ENCODE measurements around the gene METRNL.

DNA sequence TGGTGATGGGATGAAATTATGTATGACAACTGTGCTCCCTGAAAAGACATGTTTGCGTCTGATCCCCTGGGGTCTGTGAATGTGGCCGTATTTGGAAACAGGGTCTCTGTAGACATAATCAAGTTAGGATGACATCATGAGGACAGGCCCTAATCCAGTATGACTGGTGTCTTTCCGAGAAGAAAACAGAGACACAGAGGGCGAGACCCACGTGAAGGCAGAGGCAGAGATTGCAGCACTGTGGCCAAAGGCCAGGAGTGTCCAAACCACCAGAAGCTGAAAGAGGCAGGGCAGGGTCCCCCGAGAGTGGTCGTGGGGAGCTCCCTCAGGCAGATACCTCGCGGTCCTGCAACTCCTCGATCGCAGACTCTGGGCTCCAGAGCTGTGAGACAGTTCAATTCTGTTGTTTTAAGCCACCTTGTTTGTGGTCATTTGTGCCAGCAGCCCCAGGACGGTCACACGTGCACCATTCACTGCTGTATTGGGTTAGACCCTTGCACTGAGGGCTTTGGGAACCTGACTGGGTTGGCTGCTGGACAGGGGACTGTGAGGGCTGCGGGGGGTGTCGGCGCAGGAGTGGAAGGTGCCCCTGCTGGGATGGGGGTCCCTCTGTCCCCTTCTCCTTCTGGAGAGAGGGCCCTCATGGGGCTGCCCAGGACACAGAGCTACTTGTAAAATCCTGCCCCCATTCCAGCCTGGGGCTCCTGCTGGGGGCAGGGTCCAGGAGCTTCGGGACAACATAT is 27.7 kb downstream of the METRNL start:
- TF ChIP-seq, protein P1, sequence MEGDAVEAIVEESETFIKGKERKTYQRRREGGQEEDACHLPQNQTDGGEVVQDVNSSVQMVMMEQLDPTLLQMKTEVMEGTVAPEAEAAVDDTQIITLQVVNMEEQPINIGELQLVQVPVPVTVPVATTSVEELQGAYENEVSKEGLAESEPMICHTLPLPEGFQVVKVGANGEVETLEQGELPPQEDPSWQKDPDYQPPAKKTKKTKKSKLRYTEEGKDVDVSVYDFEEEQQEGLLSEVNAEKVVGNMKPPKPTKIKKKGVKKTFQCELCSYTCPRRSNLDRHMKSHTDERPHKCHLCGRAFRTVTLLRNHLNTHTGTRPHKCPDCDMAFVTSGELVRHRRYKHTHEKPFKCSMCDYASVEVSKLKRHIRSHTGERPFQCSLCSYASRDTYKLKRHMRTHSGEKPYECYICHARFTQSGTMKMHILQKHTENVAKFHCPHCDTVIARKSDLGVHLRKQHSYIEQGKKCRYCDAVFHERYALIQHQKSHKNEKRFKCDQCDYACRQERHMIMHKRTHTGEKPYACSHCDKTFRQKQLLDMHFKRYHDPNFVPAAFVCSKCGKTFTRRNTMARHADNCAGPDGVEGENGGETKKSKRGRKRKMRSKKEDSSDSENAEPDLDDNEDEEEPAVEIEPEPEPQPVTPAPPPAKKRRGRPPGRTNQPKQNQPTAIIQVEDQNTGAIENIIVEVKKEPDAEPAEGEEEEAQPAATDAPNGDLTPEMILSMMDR (IDR thresholded peaks at IDR 0.05) = no peak
- TF ChIP-seq POLR2AphosphoS5 (IDR thresholded peaks at IDR 0.05; ENCODE audit: low read depth, low read length) (no peak), TCF7L2 (IDR thresholded peaks at IDR 0.05; ENCODE audit: low read depth, low read length) (no peak)
- TF ChIP-seq, protein P2, sequence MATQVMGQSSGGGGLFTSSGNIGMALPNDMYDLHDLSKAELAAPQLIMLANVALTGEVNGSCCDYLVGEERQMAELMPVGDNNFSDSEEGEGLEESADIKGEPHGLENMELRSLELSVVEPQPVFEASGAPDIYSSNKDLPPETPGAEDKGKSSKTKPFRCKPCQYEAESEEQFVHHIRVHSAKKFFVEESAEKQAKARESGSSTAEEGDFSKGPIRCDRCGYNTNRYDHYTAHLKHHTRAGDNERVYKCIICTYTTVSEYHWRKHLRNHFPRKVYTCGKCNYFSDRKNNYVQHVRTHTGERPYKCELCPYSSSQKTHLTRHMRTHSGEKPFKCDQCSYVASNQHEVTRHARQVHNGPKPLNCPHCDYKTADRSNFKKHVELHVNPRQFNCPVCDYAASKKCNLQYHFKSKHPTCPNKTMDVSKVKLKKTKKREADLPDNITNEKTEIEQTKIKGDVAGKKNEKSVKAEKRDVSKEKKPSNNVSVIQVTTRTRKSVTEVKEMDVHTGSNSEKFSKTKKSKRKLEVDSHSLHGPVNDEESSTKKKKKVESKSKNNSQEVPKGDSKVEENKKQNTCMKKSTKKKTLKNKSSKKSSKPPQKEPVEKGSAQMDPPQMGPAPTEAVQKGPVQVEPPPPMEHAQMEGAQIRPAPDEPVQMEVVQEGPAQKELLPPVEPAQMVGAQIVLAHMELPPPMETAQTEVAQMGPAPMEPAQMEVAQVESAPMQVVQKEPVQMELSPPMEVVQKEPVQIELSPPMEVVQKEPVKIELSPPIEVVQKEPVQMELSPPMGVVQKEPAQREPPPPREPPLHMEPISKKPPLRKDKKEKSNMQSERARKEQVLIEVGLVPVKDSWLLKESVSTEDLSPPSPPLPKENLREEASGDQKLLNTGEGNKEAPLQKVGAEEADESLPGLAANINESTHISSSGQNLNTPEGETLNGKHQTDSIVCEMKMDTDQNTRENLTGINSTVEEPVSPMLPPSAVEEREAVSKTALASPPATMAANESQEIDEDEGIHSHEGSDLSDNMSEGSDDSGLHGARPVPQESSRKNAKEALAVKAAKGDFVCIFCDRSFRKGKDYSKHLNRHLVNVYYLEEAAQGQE (IDR thresholded peaks at IDR 0.05; ENCODE audit: insufficient read depth in 1 of 2, low read depth in 2 of 2, low read length in 1 of 2) = no peak

Data from Panc1 (cell line).